IMR-90 (cell line): ENCODE data around the gene CGRRF1. TPM values are rescaled to one million over a fixed set of nuclear protein-coding genes. Genes with fewer than 3 reads are reported as not detected.

Source experiments
- ATAC-seq: fragments of 200-7000 bp; cut with Tn5 transposase; 2 replicates; pipeline ENCODE4 v1.9.1; 2020; ENCODE audit warnings: low read depth, mild to moderate bottlenecking, moderate library complexity
- BruUV-seq: library from RNA; stranded (reverse); fragments of 400-500 nt; replicated peaks from 2 replicates; lab custom pipeline; 2021; lab: Mats Ljungman, UMichigan
- CTCF ChIA-PET: fragments of 300-600 bp; formaldehyde crosslinking; extraction: SDS; loops from one replicate; lab custom pipeline; 2021; ENCODE audit warnings: antibody characterized with exemption; lab: Yijun Ruan, JAX
- POLR2A ChIA-PET: fragments of 300-600 bp; sonication (Branson Sonifier 250); formaldehyde crosslinking; loops from one replicate; lab custom pipeline; 2022; ENCODE audit warnings: antibody characterized with exemption; ENCODE audit not compliant: unreplicated experiment; lab: Charles Lee
- DNase-seq: peaks from one replicate; pipeline ENCODE4 v3.0.0; 2013
- H2AFZ ChIP-seq: replicated peaks from 2 replicates; pipeline ENCODE3; 2013; ENCODE audit warnings: low read length, mild to moderate bottlenecking; ENCODE audit not compliant: poor library complexity
- H2AK5ac ChIP-seq: 2 replicates; pipeline ENCODE4 v1.6.1; 2013; ENCODE audit warnings: low read depth, low read length, inconsistent platforms
- H2AK9ac ChIP-seq: replicated peaks from 2 replicates; pipeline ENCODE3; 2013; ENCODE audit warnings: mild to moderate bottlenecking, low read depth, low read length, moderate library complexity; ENCODE audit not compliant: poor library complexity
- H2BK120ac ChIP-seq: 2 replicates; pipeline ENCODE4 v1.6.1; 2013; ENCODE audit warnings: low read depth, low read length, inconsistent platforms
- H2BK15ac ChIP-seq: 3 replicates; pipeline ENCODE4 v1.6.1; 2013; ENCODE audit warnings: low read depth, low read length, inconsistent platforms
- H2BK20ac ChIP-seq: 2 replicates; pipeline ENCODE4 v1.6.1; 2013; ENCODE audit warnings: low read depth, mild to moderate bottlenecking, inconsistent platforms, low read length, moderate library complexity
- H2BK5ac ChIP-seq: 2 replicates; pipeline ENCODE4 v1.6.1; 2013; ENCODE audit warnings: mild to moderate bottlenecking, low read depth, low read length, inconsistent platforms; ENCODE audit not compliant: poor library complexity, severe bottlenecking
- H3K14ac ChIP-seq: replicated peaks from 2 replicates; pipeline ENCODE4 v1.6.1; 2013; ENCODE audit warnings: low read depth, low read length, inconsistent platforms
- H3K18ac ChIP-seq: 2 replicates; pipeline ENCODE4 v1.6.1; 2013; ENCODE audit warnings: low read depth, low read length, control low read depth
- H3K23ac ChIP-seq: 2 replicates; pipeline ENCODE4 v1.6.1; 2013; ENCODE audit warnings: low read depth, low read length, inconsistent platforms
- H3K27ac ChIP-seq: 2 replicates; pipeline ENCODE4 v1.5.1; 2013; ENCODE audit warnings: mild to moderate bottlenecking, control low read depth, low read length; ENCODE audit not compliant: insufficient read depth
- H3K27me3 ChIP-seq: 2 replicates; pipeline ENCODE4 v1.6.1; 2013; ENCODE audit warnings: low read length; ENCODE audit not compliant: control insufficient read depth, insufficient read depth
- H3K36me3 ChIP-seq: 2 replicates; pipeline ENCODE4 v1.6.1; 2013; ENCODE audit warnings: low read length, mixed read lengths; ENCODE audit not compliant: control insufficient read depth, insufficient read depth
- H3K4ac ChIP-seq: 2 replicates; pipeline ENCODE4 v1.6.1; 2013; ENCODE audit warnings: low read depth, low read length, inconsistent platforms
- H3K4me1 ChIP-seq: 2 replicates; pipeline ENCODE4 v1.6.1; 2013; ENCODE audit warnings: low read length, mixed read lengths; ENCODE audit not compliant: control insufficient read depth, insufficient read depth
- H3K4me2 ChIP-seq: 2 replicates; pipeline ENCODE4 v1.6.1; 2013; ENCODE audit warnings: low read depth, mild to moderate bottlenecking, control low read depth, low read length, moderate library complexity
- H3K4me3 ChIP-seq: 2 replicates; pipeline ENCODE4 v1.5.1; 2013; ENCODE audit warnings: low read depth, mild to moderate bottlenecking, control low read depth, low read length, moderate library complexity; ENCODE audit not compliant: insufficient read depth
- H3K56ac ChIP-seq: 2 replicates; pipeline ENCODE4 v1.6.1; 2013; ENCODE audit warnings: low read length, inconsistent platforms; ENCODE audit not compliant: insufficient read depth; ENCODE audit errors: extremely low read depth
- H3K79me1 ChIP-seq, 2 experiments: 2 replicates each; pipeline ENCODE4 v1.6.1; 2013; ENCODE audit warnings: low read length in 2 of 2, inconsistent platforms in 1 of 2, low read depth in 1 of 2
- H3K9ac ChIP-seq: 2 replicates; pipeline ENCODE4 v1.6.1; 2013; ENCODE audit warnings: low read depth, low read length, control low read depth
- H3K9me1 ChIP-seq: 2 replicates; pipeline ENCODE4 v1.6.1; 2013; ENCODE audit warnings: low read length, inconsistent platforms; ENCODE audit not compliant: insufficient read depth
- H3K9me3 ChIP-seq: 2 replicates; pipeline ENCODE4 v1.6.1; 2013; ENCODE audit warnings: low read length; ENCODE audit not compliant: control insufficient read depth, insufficient read depth
- H4K20me1 ChIP-seq: 2 replicates; pipeline ENCODE4 v1.6.1; 2013; ENCODE audit warnings: low read length, inconsistent platforms; ENCODE audit not compliant: insufficient read depth
- H4K5ac ChIP-seq: 2 replicates; pipeline ENCODE4 v1.6.1; 2013; ENCODE audit warnings: mild to moderate bottlenecking, low read depth, low read length, control low read depth
- H4K8ac ChIP-seq, 2 experiments: 2 replicates each; pipeline ENCODE4 v1.6.1; 2013; ENCODE audit warnings: low read depth in 2 of 2, low read length in 2 of 2, control low read depth in 1 of 2, inconsistent platforms in 1 of 2
- H4K91ac ChIP-seq: 2 replicates; pipeline ENCODE4 v1.6.1; 2013; ENCODE audit warnings: low read depth, low read length, inconsistent platforms; ENCODE audit not compliant: insufficient read depth
- MXI1 ChIP-seq: IDR thresholded peaks from 2 replicates; pipeline ENCODE4 v1.6.1; 2012; ENCODE audit warnings: low read depth, mild to moderate bottlenecking, low read length, moderate library complexity, borderline replicate concordance
- NFE2L2 ChIP-seq: fragments of 150-350 bp; IDR thresholded peaks from 2 replicates; pipeline ENCODE4 v1.6.1; 2016; ENCODE audit warnings: low read depth, mild to moderate bottlenecking, low read length
- RAD21 ChIP-seq: IDR thresholded peaks from 2 replicates; pipeline ENCODE4 v1.6.1; 2012; ENCODE audit warnings: low read length, improper control_type of control experiment
- WGBS, 2 experiments: methylation state at CpG; one replicate each; pipeline versions ENCODE4 v1.1.5 to v1.1.7; 2013; ENCODE audit warnings: missing lambda C conversion rate in 2 of 2; ENCODE audit not compliant: insufficient read length in 1 of 2; ENCODE audit errors: extremely low coverage in 2 of 2; 5-methylcytosine and 5-hydroxymethylcytosine counted together
- dilution Hi-C: fragments of 300-500 bp; cut with HindIII; formaldehyde crosslinking; loops from one replicate; pipeline ENCODE4 v1.14.3; 2018; ENCODE audit warnings: low sequenced_read_pairs; ENCODE audit not compliant: unreplicated experiment
- in situ Hi-C: fragments of 300-500 bp; cut with MboI; formaldehyde crosslinking; loops from 3 replicates; pipeline ENCODE4 v1.14.3; 2019; ENCODE audit warnings: low sequenced_read_pairs, inconsistent platforms, mixed read lengths
- intact Hi-C: fragments of 100-400 bp; cut with micrococcal nuclease; formaldehyde crosslinking; loops from 2 replicates; pipeline ENCODE4 v1.10.0; 2022
- polyA plus RNA-seq, 3 experiments: library from polyadenylated mRNA; depleted of rRNA; stranded (reverse); fragments of >200 nt; gene quantifications; 2 replicates each; pipeline ENCODE4 v1.2.3, GENCODE V29; 2012; ENCODE audit warnings: low replicate concordance in 1 of 3
- total RNA-seq: library from RNA; depleted of rRNA; stranded (reverse); fragments of >200 nt; gene quantifications from 2 replicates; pipeline ENCODE4 v1.2.3, GENCODE V29; 2012

Gene CGRRF1
- total and polyA plus RNA-seq, 2 of the 4 experiments (the other 2 are of a cell fraction), result 6.0 to 13.8 TPM

- H3K36me3 ChIP-seq, result peaks cover 7% of the 10 kb centered on the region
- no peak overlapping the region for H2AK5ac ChIP-seq
- no peak overlapping the region for H3K4me2 ChIP-seq
- WGBS, 2 experiments, result no CpG with 5 or more reads among the region's 1 CpG
- no peaks in the 10 kb centered on the region for H3K27me3 ChIP-seq
- no peaks in the 10 kb centered on the region for H3K9me3 ChIP-seq
- H2BK120ac ChIP-seq, result no peak overlapping the region
- no peak overlapping the region for H2BK15ac ChIP-seq
- intact Hi-C loops (no loop called here), in situ Hi-C loops (no loop called here), dilution Hi-C loops (no loop called here)
- ChIA-PET CTCF (interaction anchor here (0.5 to 0.7 kb wide), 2 partner anchors 16 to 1502 kb away, joined by 3 to 4 read pairs; no protein-coding TSS in a partner anchor), POLR2A (no interaction called here)
- no peak for ATAC-seq
- H3K56ac ChIP-seq, result no peak overlapping the region
- no TSS peak for BruUV-seq
- H3K27ac ChIP-seq, result no peak overlapping the region
- no peak for DNase-seq
- no peak overlapping the region for H3K23ac ChIP-seq
- no peak overlapping the region for H4K5ac ChIP-seq
- no peak overlapping the region for H4K91ac ChIP-seq
- H3K9ac ChIP-seq, result no peak overlapping the region
- peaks cover 2% of the 10 kb centered on the region; the same call in 1 of the 2 replicates for H3K9me1 ChIP-seq
- H4K8ac ChIP-seq, result no peak overlapping the region
- H3K79me1 ChIP-seq, result peaks cover 0 to 2% of the 10 kb centered on the region in 2 experiments; a peak in 1 of 4 replicates
- H4K20me1 ChIP-seq, result no peaks in the 10 kb centered on the region
- no peak overlapping the region for H3K14ac ChIP-seq
- no peak overlapping the region for H3K4me3 ChIP-seq
- H2AK9ac ChIP-seq, result no peak overlapping the region
- H2AFZ ChIP-seq, result no peak overlapping the region
- no peak overlapping the region for H3K18ac ChIP-seq
- H2BK5ac ChIP-seq, result no peak overlapping the region
- TF ChIP-seq MXI1 (no peak), NFE2L2 (no peak), RAD21 (no peak)
- H2BK20ac ChIP-seq, result no peak overlapping the region
- H3K4ac ChIP-seq, result no peak overlapping the region
- no peaks in the 10 kb centered on the region for H3K4me1 ChIP-seq
These were observed 23.4 kb downstream of the CGRRF1 start for GRCh38 chr14:54533100-54533499.
